ENCODE results near the gene CCL17.

CCL17 gene

DNA sequence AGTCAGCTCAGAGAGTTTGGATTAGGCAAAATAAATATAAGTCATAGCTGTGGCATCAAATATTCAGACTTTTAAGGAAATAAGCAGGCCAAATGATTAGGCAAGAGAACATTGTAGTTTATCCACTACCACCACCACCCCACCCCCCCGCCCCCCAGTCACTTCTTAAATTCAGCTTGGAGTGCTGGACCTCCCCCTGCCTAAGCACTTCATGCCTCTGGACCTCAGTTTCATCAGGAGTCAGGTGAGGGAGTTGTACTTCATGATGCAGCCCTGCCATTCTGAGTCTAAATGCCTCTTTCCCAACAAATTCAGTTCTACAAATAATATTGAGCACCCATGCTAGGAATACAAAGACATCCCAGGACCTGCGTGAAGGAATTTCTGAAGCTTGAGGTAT lies 60.0 kb downstream of the CCL17 start:
- Histone ChIP-seq H3K4me1 (ENCODE audit: control insufficient read depth, insufficient read depth, low read length, unreplicated experiment) (peaks cover 7% of the 10 kb centered on the region), H3K27me3 (ENCODE audit: insufficient read depth, low read length) (no peaks in the 10 kb centered on the region), H3K4me3 (ENCODE audit: low read depth, low read length) (no peak overlapping the region), H3K36me3 (ENCODE audit: insufficient read depth, low read length) (peaks cover 17% of the 10 kb centered on the region), H3K27ac (ENCODE audit: low read depth, low read length) (no peak overlapping the region), H3K79me2 (ENCODE audit: control insufficient read depth, insufficient read depth, low read length, unreplicated experiment) (peaks cover 29% of the 10 kb centered on the region), H2AFZ (ENCODE audit: low read length, unreplicated experiment) (no peak overlapping the region)

Measured in ACC112 (cell line).